CD14-positive monocyte (primary cell): Measurements from ENCODE around the gene RNF13. TPM values are rescaled to one million over a fixed set of nuclear protein-coding genes. Genes with fewer than 3 reads are reported as not detected.

Experiments used
- DNase-seq, 3 donors: peaks; one replicate each; pipeline ENCODE4 v3.0.0-alpha.2; 2011 to 2022
- H2AFZ ChIP-seq: 2 replicates; pipeline ENCODE4 v1.6.0; 2012; ENCODE audit warnings: mild to moderate bottlenecking, low read depth, low read length, inconsistent platforms; ENCODE audit not compliant: insufficient read depth, poor library complexity, severe bottlenecking
- H3K27ac ChIP-seq, 2 donors: 1 replicate in 1 of 2; 2 replicates in 1 of 2; pipeline ENCODE4 v1.5.1; 2012 to 2013; ENCODE audit warnings: low read length in 2 of 2, control low read depth in 1 of 2, inconsistent platforms in 1 of 2, low read depth in 1 of 2, mild to moderate bottlenecking in 1 of 2
- H3K27me3 ChIP-seq, 2 donors: one replicate each; pipeline versions ENCODE4 v1.6.0 to v1.6.1; 2011 to 2013; ENCODE audit warnings: low read length in 2 of 2; ENCODE audit not compliant: control insufficient read depth in 2 of 2, insufficient read depth in 2 of 2
- H3K36me3 ChIP-seq, 2 donors: replicated peaks in 1 of 2; 1 replicate in 1 of 2; 2 replicates in 1 of 2; pipeline versions ENCODE4 v1.5.1 to v1.6.1; 2012 to 2013; ENCODE audit warnings: low read length in 2 of 2, control low read depth in 1 of 2, inconsistent platforms in 1 of 2, mild to moderate bottlenecking in 1 of 2; ENCODE audit not compliant: insufficient read depth in 2 of 2, control insufficient read depth in 1 of 2
- H3K4me1 ChIP-seq, 2 donors: 1 replicate in 1 of 2; 2 replicates in 1 of 2; pipeline versions ENCODE4 v1.5.1 to v1.6.1; 2012 to 2013; ENCODE audit warnings: low read length in 2 of 2, control low read depth in 1 of 2, inconsistent platforms in 1 of 2, mild to moderate bottlenecking in 1 of 2, moderate library complexity in 1 of 2; ENCODE audit not compliant: insufficient read depth in 2 of 2, control insufficient read depth in 1 of 2
- H3K4me2 ChIP-seq: replicated peaks from 2 replicates; pipeline ENCODE3; 2012; ENCODE audit warnings: low read length, moderate library complexity, mild to moderate bottlenecking; ENCODE audit not compliant: poor library complexity, severe bottlenecking; ENCODE audit errors: extremely low read depth
- H3K4me3 ChIP-seq, 3 experiments: fragments of 200-600 bp in 1 of 3; sonication (generic) in 1 of 3; replicated peaks in 1 of 3; 1 replicate in 2 of 3; 2 replicates in 1 of 3; pipeline ENCODE4 v1.5.1; 2011 to 2013; ENCODE audit warnings: low read length in 3 of 3, mild to moderate bottlenecking in 3 of 3, control low read depth in 2 of 3, low read depth in 2 of 3, inconsistent platforms in 1 of 3, moderate library complexity in 1 of 3
- H3K79me2 ChIP-seq: 2 replicates; pipeline ENCODE4 v1.6.0; 2012; ENCODE audit warnings: mild to moderate bottlenecking, control low read depth, inconsistent platforms, low read length, moderate library complexity; ENCODE audit not compliant: insufficient read depth
- H3K9ac ChIP-seq: 2 replicates; pipeline ENCODE4 v1.6.0; 2017; ENCODE audit warnings: low read length, mild to moderate bottlenecking; ENCODE audit not compliant: insufficient read depth, poor library complexity, severe bottlenecking
- H3K9me3 ChIP-seq, 2 donors: replicated peaks in 1 of 2; 1 replicate in 1 of 2; 2 replicates in 1 of 2; pipeline versions ENCODE4 v1.5.1 to v1.6.1; 2012 to 2013; ENCODE audit warnings: low read length in 2 of 2, control low read depth in 1 of 2; ENCODE audit not compliant: control insufficient read depth in 1 of 2, insufficient read depth in 1 of 2
- H4K20me1 ChIP-seq: 2 replicates; pipeline ENCODE4 v1.6.0; 2012; ENCODE audit warnings: mild to moderate bottlenecking, low read length, control low read depth, moderate library complexity; ENCODE audit not compliant: insufficient read depth
- H3K27ac Mint-ChIP-seq, 7 donors: one replicate each; pipeline ENCODE4 v1.8.0; 2020; ENCODE audit warnings: mild to moderate bottlenecking in 7 of 7, mixed read lengths in 7 of 7, moderate library complexity in 6 of 7, inconsistent platforms in 2 of 7
- H3K27me3 Mint-ChIP-seq, 3 donors: one replicate each; pipeline ENCODE4 v1.8.0; 2021 to 2022; ENCODE audit warnings: low read depth in 3 of 3, mild to moderate bottlenecking in 3 of 3, mixed read lengths in 3 of 3, moderate library complexity in 3 of 3, inconsistent platforms in 1 of 3
- H3K36me3 Mint-ChIP-seq, 2 donors: one replicate each; pipeline ENCODE4 v1.8.0; 2020; ENCODE audit warnings: mixed read lengths in 2 of 2, inconsistent platforms in 1 of 2, mild to moderate bottlenecking in 1 of 2
- H3K4me1 Mint-ChIP-seq: one replicate; pipeline ENCODE4 v1.8.0; 2020; ENCODE audit warnings: mild to moderate bottlenecking, mixed read lengths
- H3K4me3 Mint-ChIP-seq, 2 donors: one replicate each; pipeline ENCODE4 v1.8.0; 2020; ENCODE audit warnings: mild to moderate bottlenecking in 2 of 2, mixed read lengths in 2 of 2, moderate library complexity in 1 of 2
- H3K9me3 Mint-ChIP-seq, 7 donors: one replicate each; pipeline ENCODE4 v1.8.0; 2020 to 2022; ENCODE audit warnings: mixed read lengths in 7 of 7, mild to moderate bottlenecking in 6 of 7, moderate library complexity in 6 of 7, inconsistent platforms in 2 of 7
- WGBS: methylation state at CpG from one replicate; pipeline ENCODE4 v1.1.5; 2013; ENCODE audit warnings: missing lambda C conversion rate; ENCODE audit not compliant: insufficient coverage; 5-methylcytosine and 5-hydroxymethylcytosine counted together
- intact Hi-C, 2 donors: fragments of 100-400 bp; cut with micrococcal nuclease; formaldehyde crosslinking; loops; one replicate each; pipeline versions ENCODE4 v1.15.0 to v1.15.1; 2023
- polyA plus RNA-seq, 3 donors: library from polyadenylated mRNA; depleted of rRNA in 1 of 3; unstranded in 2 of 3; stranded (reverse) in 1 of 3; fragments of 300-500 nt in 2 of 3; fragments of >200 nt in 1 of 3; fragmentation: Illumina TruSeq in 2 of 3; gene quantifications; 1 replicate in 2 of 3; 2 replicates in 1 of 3; pipeline ENCODE4 v1.2.3, GENCODE V29; 2012 to 2021
- TF ChIP-seq, protein P1 (sequence below): fragments of 200-600 bp; IDR thresholded peaks from one replicate; pipeline ENCODE4 v1.8.0; 2022; ENCODE audit warnings: antibody characterized with exemption, mild to moderate bottlenecking

The RNF13 gene
- polyA plus RNA-seq, 3 donors = 95.4 to 481 (median 462) TPM

DNA sequence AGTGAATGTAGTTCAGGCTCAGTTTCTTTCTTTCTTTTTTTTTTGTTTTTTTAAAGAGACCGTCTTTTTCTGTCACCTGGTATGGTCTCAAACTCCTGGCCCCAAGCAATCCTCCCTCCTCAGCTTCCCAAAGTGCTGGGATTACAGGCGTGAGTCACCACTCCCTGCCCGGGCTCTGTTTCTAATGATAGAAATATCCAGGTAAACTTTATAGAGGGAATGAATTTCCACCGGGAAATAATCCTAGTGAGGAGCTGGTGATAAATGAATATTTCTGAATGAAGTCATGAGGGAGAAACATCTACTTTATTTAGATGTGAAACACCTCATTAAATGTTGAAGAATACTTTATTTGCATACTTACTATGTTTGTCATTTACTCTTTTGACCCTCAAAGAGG, 7.2 kb downstream of the RNF13 start:
- Mint-ChIP-seq H3K4me1 (peaks cover 51% of the 10 kb centered on the region), H3K27me3 (no peaks in the 10 kb centered on the region), H3K36me3 (peaks cover 17 to 25% of the 10 kb centered on the region in 2 donors), H3K4me3 (no peak overlapping the region), H3K9me3 (peaks cover 0 to 8% (median 6%) of the 10 kb centered on the region in 7 donors), H3K27ac (peak overlapping the region in 3 of 7 donors; percentile 40 to 55 (median 41))
- TF ChIP-seq, protein P1, sequence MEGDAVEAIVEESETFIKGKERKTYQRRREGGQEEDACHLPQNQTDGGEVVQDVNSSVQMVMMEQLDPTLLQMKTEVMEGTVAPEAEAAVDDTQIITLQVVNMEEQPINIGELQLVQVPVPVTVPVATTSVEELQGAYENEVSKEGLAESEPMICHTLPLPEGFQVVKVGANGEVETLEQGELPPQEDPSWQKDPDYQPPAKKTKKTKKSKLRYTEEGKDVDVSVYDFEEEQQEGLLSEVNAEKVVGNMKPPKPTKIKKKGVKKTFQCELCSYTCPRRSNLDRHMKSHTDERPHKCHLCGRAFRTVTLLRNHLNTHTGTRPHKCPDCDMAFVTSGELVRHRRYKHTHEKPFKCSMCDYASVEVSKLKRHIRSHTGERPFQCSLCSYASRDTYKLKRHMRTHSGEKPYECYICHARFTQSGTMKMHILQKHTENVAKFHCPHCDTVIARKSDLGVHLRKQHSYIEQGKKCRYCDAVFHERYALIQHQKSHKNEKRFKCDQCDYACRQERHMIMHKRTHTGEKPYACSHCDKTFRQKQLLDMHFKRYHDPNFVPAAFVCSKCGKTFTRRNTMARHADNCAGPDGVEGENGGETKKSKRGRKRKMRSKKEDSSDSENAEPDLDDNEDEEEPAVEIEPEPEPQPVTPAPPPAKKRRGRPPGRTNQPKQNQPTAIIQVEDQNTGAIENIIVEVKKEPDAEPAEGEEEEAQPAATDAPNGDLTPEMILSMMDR = no peak
- Histone ChIP-seq H3K9me3 (peaks cover 0 to 5% of the 10 kb centered on the region in 2 donors), H3K79me2 (peaks cover 98% of the 10 kb centered on the region), H3K4me1 (peaks cover 32 to 39% of the 10 kb centered on the region in 2 donors), H3K4me3 (no peak overlapping the region), H2AFZ (no peak overlapping the region), H4K20me1 (peaks cover 57% of the 10 kb centered on the region), H3K27me3 (no peaks in the 10 kb centered on the region), H3K36me3 (no peaks in the 10 kb centered on the region), H3K4me2 (no peak overlapping the region), H3K27ac (no peak overlapping the region), H3K9ac (no peak overlapping the region)
- WGBS = no CpG with 5 or more reads among the region's 4 CpGs
- DNase-seq = no peak
- intact Hi-C loops = no loop called here

GRCh38 chr3:149826636-149827035, 13.6 kb downstream of the RNF13 start:
- peaks cover 0 to 1% (median 0%) of the 10 kb centered on the region in 3 donors for H3K27me3 Mint-ChIP-seq
- no CpG with 5 or more reads among the region's 3 CpGs for WGBS
- intact Hi-C loops = no loop called here
- H3K79me2 ChIP-seq = peaks cover 94% of the 10 kb centered on the region
- H3K27ac ChIP-seq = no peak overlapping the region
- H3K4me2 ChIP-seq = no peak overlapping the region
- no peak for DNase-seq
- H3K27ac Mint-ChIP-seq = peak overlapping the region in 1 of 7 donors; percentile 30
- H3K4me1 Mint-ChIP-seq = peaks cover 13% of the 10 kb centered on the region
- peaks cover 0 to 15% of the 10 kb centered on the region in 2 donors for H3K36me3 ChIP-seq
- no peak overlapping the region for H3K9ac ChIP-seq
- no peak overlapping the region for H3K4me3 Mint-ChIP-seq
- peaks cover 0 to 3% of the 10 kb centered on the region in 2 donors for H3K4me1 ChIP-seq
- H3K9me3 ChIP-seq = peaks cover 17 to 19% of the 10 kb centered on the region in 2 donors
- H2AFZ ChIP-seq = no peak overlapping the region
- TF ChIP-seq, protein P1 = no peak
- H3K27me3 ChIP-seq = no peaks in the 10 kb centered on the region
- no peak overlapping the region for H3K4me3 ChIP-seq
- H4K20me1 ChIP-seq = peaks cover 92% of the 10 kb centered on the region
- peaks cover 7 to 31% (median 19%) of the 10 kb centered on the region in 7 donors for H3K9me3 Mint-ChIP-seq
- peaks cover 16 to 30% of the 10 kb centered on the region in 2 donors for H3K36me3 Mint-ChIP-seq
